ENCODE data around the gene DYNLL1.
"Not testable (repeated sequence)": the region's sequence is repeated elsewhere in the genome, so short reads cannot be mapped to it uniquely, and the experiment has no call there.

GRCh38 chr12:120487552-120487951 is 8.4 kb upstream of the DYNLL1 start:
- TF ChIP-seq, protein P1, sequence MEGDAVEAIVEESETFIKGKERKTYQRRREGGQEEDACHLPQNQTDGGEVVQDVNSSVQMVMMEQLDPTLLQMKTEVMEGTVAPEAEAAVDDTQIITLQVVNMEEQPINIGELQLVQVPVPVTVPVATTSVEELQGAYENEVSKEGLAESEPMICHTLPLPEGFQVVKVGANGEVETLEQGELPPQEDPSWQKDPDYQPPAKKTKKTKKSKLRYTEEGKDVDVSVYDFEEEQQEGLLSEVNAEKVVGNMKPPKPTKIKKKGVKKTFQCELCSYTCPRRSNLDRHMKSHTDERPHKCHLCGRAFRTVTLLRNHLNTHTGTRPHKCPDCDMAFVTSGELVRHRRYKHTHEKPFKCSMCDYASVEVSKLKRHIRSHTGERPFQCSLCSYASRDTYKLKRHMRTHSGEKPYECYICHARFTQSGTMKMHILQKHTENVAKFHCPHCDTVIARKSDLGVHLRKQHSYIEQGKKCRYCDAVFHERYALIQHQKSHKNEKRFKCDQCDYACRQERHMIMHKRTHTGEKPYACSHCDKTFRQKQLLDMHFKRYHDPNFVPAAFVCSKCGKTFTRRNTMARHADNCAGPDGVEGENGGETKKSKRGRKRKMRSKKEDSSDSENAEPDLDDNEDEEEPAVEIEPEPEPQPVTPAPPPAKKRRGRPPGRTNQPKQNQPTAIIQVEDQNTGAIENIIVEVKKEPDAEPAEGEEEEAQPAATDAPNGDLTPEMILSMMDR (IDR thresholded peaks at IDR 0.05; ENCODE audit: low read depth, low read length), result not testable (repeated sequence)
- TF ChIP-seq EZH2phosphoT487 (IDR thresholded peaks at IDR 0.05; ENCODE audit: low read depth), result not testable (repeated sequence)
